Kidney epithelial cell (primary cell): ENCODE results near the gene RAB4B. TPM values are rescaled to one million over a fixed set of nuclear protein-coding genes. Genes with fewer than 3 reads are reported as not detected.
A peak's percentile ranks its signal among the peaks of the same experiment; 100 is the strongest.
"Not testable (repeated sequence)": the region's sequence is repeated elsewhere in the genome, so short reads cannot be mapped to it uniquely, and the experiment has no call there.

Source experiments
- DNase-seq: peaks from one replicate; pipeline ENCODE4 v3.0.0-alpha.2; 2010; ENCODE audit warnings: low read depth
- H3K27me3 ChIP-seq: 2 replicates; pipeline ENCODE4 v1.6.0; 2011; ENCODE audit warnings: low read length; ENCODE audit not compliant: control insufficient read depth, insufficient read depth
- H3K36me3 ChIP-seq: 2 replicates; pipeline ENCODE4 v1.5.1; 2011; ENCODE audit warnings: low read length; ENCODE audit not compliant: control insufficient read depth, insufficient read depth
- H3K4me3 ChIP-seq: 2 replicates; pipeline ENCODE4 v1.5.1; 2011; ENCODE audit warnings: low read depth, mild to moderate bottlenecking, control low read depth, low read length
- CTCF ChIP-seq: IDR thresholded peaks from 2 replicates; pipeline ENCODE4 v1.5.1; 2011; ENCODE audit warnings: mild to moderate bottlenecking, moderate library complexity, low read length, control low read depth, inconsistent platforms; ENCODE audit not compliant: insufficient read depth, poor library complexity, severe bottlenecking
- total RNA-seq: library from RNA; depleted of rRNA; stranded (reverse); fragments of >200 nt; gene quantifications from 2 replicates; pipeline ENCODE4 v1.2.3, GENCODE V29; 2015

RAB4B gene
- total RNA-seq, 1 donor from 2014 or later: 23.0 TPM

GRCh38 chr19:40813182-40813581 is 35.1 kb downstream of the RAB4B start:
- H3K36me3 ChIP-seq: no peaks in the 10 kb centered on the region
- DNase-seq: no peak
- no peak overlapping the region for H3K4me3 ChIP-seq
- H3K27me3 ChIP-seq: peaks cover 16% of the 10 kb centered on the region
- TF ChIP-seq CTCF: no peak

- Histone ChIP-seq H3K4me3 (no peak overlapping the region), H3K36me3 (no peaks in the 10 kb centered on the region), H3K27me3 (peaks cover 16% of the 10 kb centered on the region)
- DNase-seq: no peak
- no peak for TF ChIP-seq CTCF
Observed at GRCh38 chr19:40815223-40815622, 37.2 kb downstream of the RAB4B start.

DNA sequence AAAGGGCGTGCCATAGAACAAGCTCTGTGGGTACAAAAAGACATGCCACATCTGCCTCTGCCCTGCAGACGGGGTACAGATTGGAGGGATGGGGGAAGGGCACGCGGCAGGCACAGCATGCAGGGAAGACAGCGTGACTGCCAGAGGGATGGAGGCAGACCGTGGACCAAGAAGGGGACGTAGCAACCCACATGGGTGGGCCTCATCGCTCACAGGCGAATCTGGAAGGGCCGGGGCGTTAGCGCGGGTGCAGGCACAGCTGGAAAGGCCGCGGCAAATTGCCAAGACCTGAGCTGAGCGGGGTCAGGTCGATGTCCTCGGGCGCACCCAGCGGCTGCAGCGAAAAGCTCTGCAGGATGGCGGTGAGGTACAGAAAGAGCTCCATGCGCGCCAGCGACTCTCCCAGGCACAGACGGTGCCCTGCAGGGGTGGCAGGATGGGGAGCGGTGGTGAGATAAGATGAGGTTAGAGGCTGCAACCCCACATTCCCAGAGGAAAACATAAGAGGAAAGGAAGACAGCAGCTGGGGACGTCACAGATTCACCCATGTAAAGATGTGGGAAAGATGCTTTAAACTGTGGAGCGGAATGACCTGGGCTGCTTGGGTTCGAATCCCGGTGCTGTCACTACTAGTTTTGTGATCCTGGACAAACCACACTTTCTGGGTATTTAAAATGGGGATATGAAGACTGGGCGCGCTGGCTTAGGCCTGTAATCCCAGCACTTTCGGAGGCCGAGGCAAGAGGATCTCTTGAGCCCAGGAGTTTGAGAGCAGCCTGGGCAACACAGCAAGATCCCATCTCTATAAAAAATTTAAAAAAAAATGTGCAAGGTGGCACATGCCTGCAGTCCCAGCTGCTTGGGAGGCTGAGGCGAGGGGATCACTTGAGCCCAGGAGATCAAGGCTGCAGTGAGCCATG is 40.7 kb downstream of the RAB4B start:
- not testable (repeated sequence) for H3K36me3 ChIP-seq, H3K27me3 ChIP-seq, DNase-seq, H3K4me3 ChIP-seq
- TF ChIP-seq CTCF: peak; percentile 31

DNA sequence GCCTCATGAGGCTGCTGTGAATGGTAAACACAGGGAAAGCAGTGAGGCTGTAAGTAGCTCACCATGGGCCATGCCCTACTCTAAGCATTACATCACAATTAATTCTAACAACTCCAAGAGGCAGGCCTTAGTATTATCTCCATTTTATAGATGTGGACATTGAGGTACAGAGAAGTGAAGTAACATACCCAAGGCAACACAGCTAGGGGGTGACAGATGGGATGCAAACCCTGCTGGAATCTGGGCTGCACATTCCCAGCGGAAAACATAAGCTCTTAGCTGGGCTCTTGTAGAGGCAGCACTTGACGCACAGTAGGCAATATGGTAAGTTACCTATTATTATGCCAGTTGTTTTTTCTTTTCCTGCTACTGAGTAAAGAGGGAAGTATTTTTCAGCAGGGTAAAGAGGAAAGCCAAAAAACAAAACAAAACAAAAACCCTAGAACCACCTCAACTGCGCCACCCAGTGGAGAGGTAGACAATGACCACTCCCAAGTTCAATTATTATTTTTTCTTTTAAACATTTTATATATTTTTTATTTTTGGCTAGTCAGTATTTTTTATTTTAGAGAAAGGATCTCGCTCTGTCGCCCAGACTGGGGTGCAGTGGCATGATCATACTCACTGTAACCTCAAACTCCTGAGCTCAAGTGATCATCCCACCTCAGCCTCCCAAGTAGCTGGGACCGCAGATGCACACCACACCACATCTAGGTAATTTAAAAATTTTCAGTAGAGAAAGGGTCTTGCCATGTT is 41.6 kb downstream of the RAB4B start:
- TF ChIP-seq CTCF: peak; percentile 64
- not testable (repeated sequence) for DNase-seq, H3K27me3 ChIP-seq, H3K36me3 ChIP-seq, H3K4me3 ChIP-seq

- H3K36me3 ChIP-seq: no peaks in the 10 kb centered on the region
- DNase-seq: no peak
- TF ChIP-seq CTCF: no peak
- H3K4me3 ChIP-seq: no peak overlapping the region
- no peaks in the 10 kb centered on the region for H3K27me3 ChIP-seq
Observed at GRCh38 chr19:40822161-40822560, 44.1 kb downstream of the RAB4B start.

DNA sequence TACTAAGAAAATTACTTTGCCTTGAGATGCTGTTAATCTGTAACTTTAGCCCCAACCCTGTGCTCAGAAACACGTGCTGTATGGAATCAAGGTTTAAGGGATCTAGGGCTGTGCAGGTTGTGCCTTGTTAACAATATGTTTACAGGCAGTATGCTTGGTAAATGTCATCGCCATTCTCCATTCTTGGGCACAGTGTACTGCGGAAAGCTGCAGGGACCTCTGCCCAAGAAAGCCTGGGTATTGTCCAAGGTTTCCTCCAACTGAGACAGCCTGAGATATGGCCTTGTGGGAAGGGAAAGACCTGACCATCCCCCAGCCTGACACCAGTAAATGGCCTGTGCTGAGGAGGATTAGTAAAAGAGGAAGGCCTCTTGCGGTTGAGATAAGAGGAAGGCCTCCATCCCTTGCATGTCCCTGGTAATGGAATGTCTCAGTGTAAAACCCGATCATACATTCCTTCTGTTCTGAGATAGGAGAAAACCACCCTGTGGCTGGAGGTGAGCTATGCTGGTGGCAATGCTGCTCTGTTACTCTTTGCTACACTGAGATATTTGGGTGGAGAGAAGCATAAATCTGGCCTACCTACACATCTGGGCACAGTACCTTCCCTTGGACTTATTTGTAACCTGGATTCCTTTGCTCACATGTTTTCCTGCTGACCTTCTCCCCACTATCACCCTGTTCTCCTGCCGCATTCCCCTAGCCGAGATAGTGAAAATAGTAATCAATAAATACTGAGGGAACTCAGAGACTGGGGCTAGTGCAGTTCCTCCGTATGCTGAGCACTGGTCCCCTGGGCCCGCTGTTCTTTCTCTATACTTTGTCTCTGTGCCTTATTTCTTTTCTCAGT is 44.9 kb downstream of the RAB4B start:
- H3K4me3 ChIP-seq, H3K36me3 ChIP-seq, H3K27me3 ChIP-seq, DNase-seq: not testable (repeated sequence)

DNA sequence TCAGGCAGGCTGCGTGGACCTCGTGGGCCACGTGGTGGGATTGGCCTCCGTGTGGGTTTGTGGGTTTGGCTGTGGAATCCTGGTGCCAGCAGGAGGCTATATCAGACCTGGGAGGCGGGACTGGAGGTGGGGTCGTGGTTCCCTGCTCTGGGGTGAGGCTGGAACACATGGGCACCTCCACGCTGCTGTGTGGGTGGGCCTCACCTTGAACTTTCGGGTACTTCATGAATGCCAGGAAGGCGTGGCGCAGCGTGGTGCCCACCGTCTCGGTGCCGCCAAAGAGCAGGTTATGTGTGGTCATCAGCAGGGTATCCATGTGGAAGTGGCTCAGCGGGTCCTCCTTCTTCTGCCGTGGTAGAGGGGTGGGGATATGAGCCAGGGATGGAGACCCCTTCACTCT is 46.9 kb downstream of the RAB4B start:
- DNase-seq, H3K27me3 ChIP-seq, H3K4me3 ChIP-seq, H3K36me3 ChIP-seq: not testable (repeated sequence)

DNA sequence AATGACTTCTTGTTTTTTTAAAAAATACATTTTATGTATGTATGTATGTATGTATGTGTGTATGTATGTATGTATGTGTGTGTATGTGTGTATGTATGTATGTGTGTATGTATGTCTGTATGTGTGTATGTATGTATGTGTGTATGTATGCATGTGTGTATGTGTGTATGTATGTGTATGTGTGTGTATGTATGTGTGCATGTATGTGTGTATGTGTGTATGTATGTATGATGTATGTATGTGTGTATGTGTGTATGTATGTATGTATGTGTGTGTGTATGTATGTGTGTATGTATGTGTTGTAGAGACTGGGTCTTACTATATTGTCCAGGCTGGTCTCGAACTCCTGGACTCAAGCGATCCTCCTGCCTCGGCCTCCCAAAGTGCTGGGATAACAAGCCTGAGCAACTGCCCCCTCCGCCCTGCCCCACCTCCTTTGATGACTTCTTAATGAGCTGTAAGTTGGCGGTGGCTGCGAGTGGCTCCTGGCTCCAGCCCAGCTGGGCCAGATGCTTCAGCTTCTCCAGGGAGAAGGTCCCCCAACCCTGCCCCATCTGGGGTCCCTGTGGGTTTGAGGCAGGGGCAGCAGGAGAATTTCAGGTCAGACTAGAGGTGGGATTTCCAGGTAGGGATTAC is 47.5 kb downstream of the RAB4B start:
- not testable (repeated sequence) for H3K27me3 ChIP-seq, H3K4me3 ChIP-seq, H3K36me3 ChIP-seq, DNase-seq
